ENCODE results near the gene CHST12. TPM values are rescaled to one million over a fixed set of nuclear protein-coding genes. Genes with fewer than 3 reads are reported as not detected.
A peak's percentile ranks its signal among the peaks of the same experiment; 100 is the strongest.

CHST12 gene
- total RNA-seq, 6 donors from 2014 or later, result 10.2 to 35.9 (median 27.8) TPM

DNA sequence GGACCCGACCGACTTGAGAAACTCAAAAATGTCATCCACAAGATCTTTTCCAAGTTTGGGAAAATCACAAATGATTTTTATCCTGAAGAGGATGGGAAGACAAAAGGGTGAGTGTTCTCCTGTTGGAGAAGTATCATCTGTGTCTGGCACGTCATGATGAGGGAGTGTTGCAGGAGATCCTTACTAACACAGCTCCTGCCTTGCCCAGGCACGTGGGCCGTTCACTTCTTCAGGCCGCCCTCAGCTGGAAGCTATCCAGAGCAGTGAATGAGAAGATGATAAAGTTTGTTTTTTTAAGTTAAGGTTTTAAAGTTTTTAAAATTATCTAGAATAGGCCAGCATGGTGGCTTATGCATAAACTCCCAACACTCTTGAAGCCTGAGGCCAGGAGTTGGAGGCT is 42.6 kb upstream of the CHST12 start:
- Histone ChIP-seq H3K36me3 (peaks cover 35 to 77% (median 51%) of the 10 kb centered on the region in 4 donors), H3K9me3 (no peaks in the 10 kb centered on the region), H3K27me3 (no peaks in the 10 kb centered on the region), H3K4me3 (no peak overlapping the region), H3K4me1 (peaks cover 37 to 46% (median 39%) of the 10 kb centered on the region in 4 donors), H3K27ac (no peak overlapping the region)
- DNase-seq (no peak), ATAC-seq (ENCODE audit: low FRiP score in 2 of 2) (no peak)
- WGBS, 2 donors, result 66 to 82% methylated on average over 6 of the region's 6 CpGs
- TF ChIP-seq EP300 (IDR thresholded peaks at IDR 0.05) (no peak), POLR2AphosphoS5 (IDR thresholded peaks at IDR 0.05) (no peak), CTCF (IDR thresholded peaks at IDR 0.05) (no peak), POLR2A (IDR thresholded peaks at IDR 0.05) (no peak)

DNA sequence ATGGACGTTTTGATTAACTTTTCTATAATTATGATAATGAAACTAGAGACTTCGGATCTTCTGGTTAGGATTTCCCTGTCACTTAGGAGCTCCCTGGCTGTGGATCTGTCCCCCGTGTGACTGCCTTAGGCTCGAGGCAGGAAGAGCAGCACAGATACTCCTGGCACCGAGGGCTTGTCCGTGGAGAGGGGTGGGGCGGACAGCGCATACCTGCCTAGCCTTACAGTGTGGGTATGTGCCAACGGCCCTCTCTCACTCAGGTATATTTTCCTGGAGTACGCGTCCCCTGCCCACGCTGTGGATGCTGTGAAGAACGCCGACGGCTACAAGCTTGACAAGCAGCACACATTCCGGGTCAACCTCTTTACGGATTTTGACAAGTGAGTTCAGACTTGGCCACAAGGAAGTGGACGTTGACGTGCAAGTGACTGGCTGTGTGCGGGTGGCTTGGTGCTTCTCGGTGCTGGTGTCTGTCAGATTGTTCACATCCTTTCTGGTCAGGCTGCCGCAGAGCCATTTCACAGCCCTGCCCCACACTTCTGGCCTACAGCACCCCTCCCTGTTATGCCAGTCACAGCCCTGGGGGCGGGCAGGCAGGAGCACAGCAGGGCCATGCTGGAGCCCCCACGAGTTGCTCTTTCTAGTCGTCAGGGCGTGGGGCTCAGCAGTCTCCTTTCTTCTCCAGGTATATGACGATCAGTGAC is 40.9 kb upstream of the CHST12 start:
- H3K27ac ChIP-seq, result no peak overlapping the region
- H3K4me3 ChIP-seq, result no peak overlapping the region
- 91 to 96% methylated on average over 25 to 26 of the region's 27 CpGs for WGBS, 2 donors
- no peak for TF ChIP-seq POLR2A (IDR thresholded peaks at IDR 0.05)
- no peak for DNase-seq
- H3K36me3 ChIP-seq, result peaks cover 42 to 87% (median 69%) of the 10 kb centered on the region in 4 donors
- H3K9me3 ChIP-seq, result no peaks in the 10 kb centered on the region
- ATAC-seq (ENCODE audit: low FRiP score in 2 of 2), result peak in 1 of 2 donors; percentile 19
- H3K4me1 ChIP-seq, result peaks cover 19 to 29% (median 22%) of the 10 kb centered on the region in 4 donors
- H3K27me3 ChIP-seq, result no peaks in the 10 kb centered on the region

DNA sequence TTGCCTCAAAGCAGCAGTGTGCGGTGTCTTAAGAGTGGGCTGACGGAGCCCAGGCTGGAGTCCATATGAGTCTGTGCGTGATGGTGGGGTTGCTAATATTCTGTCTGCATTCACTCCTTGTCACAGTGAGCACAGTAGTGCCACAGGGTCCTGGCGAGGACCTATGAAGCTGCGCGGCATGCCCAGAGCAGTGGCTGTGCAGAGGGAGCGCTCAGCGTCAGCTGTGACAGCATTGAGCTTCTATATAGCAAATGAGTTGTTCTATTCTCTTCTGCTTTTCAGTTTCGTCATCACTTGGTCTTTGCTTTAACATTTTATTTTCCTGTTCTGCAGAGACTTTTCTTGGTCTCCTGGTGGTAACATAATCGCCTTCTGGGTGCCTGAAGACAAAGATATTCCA is 34.3 kb upstream of the CHST12 start:
- Histone ChIP-seq H3K9me3 (no peaks in the 10 kb centered on the region), H3K4me1 (no peaks in the 10 kb centered on the region), H3K27me3 (no peaks in the 10 kb centered on the region), H3K4me3 (no peak overlapping the region), H3K36me3 (peaks cover 60 to 100% (median 99%) of the 10 kb centered on the region in 4 donors), H3K27ac (no peak overlapping the region)
- ATAC-seq (ENCODE audit: low FRiP score in 2 of 2) (no peak), DNase-seq (no peak)
- WGBS, 2 donors, result 95 to 97% methylated on average over 10 of the region's 10 CpGs
- TF ChIP-seq POLR2AphosphoS5 (IDR thresholded peaks at IDR 0.05) (no peak), POLR2A (IDR thresholded peaks at IDR 0.05) (no peak), CTCF (IDR thresholded peaks at IDR 0.05) (no peak), EP300 (IDR thresholded peaks at IDR 0.05) (no peak)

GRCh38 chr7:2371329-2371728 is 32.1 kb upstream of the CHST12 start:
- DNase-seq (no peak), ATAC-seq (ENCODE audit: low FRiP score in 2 of 2) (no peak)
- Histone ChIP-seq H3K4me1 (no peaks in the 10 kb centered on the region), H3K4me3 (no peak overlapping the region), H3K9me3 (no peaks in the 10 kb centered on the region), H3K36me3 (peaks cover 67 to 100% (median 99%) of the 10 kb centered on the region in 4 donors), H3K27ac (no peak overlapping the region), H3K27me3 (no peaks in the 10 kb centered on the region)
- WGBS, 2 donors, result 89 to 95% methylated on average over 6 to 8 of the region's 8 CpGs
- TF ChIP-seq CTCF (IDR thresholded peaks at IDR 0.05) (no peak), POLR2AphosphoS5 (IDR thresholded peaks at IDR 0.05) (no peak)

- 91 to 93% methylated on average over 14 of the region's 14 CpGs for WGBS, 2 donors
- H3K4me1 ChIP-seq, result no peaks in the 10 kb centered on the region
- TF ChIP-seq POLR2AphosphoS5 (IDR thresholded peaks at IDR 0.05) (no peak), EP300 (IDR thresholded peaks at IDR 0.05) (no peak), CTCF (IDR thresholded peaks at IDR 0.05) (no peak), POLR2A (IDR thresholded peaks at IDR 0.05) (no peak)
- H3K4me3 ChIP-seq, result no peak overlapping the region
- DNase-seq, result no peak
- H3K27me3 ChIP-seq, result no peaks in the 10 kb centered on the region
- peaks cover 69 to 98% (median 96%) of the 10 kb centered on the region in 4 donors for H3K36me3 ChIP-seq
- H3K27ac ChIP-seq, result no peak overlapping the region
- ATAC-seq (ENCODE audit: low FRiP score in 2 of 2), result no peak
- no peaks in the 10 kb centered on the region for H3K9me3 ChIP-seq
These were observed 30.7 kb upstream of the CHST12 start for GRCh38 chr7:2372724-2373123.
